Transverse colon (tissue), 4 donors: Measurements from ENCODE around the gene DPYSL5. TPM values are rescaled to one million over a fixed set of nuclear protein-coding genes. Genes with fewer than 3 reads are reported as not detected.

Experiments used
- DNase-seq: peaks from one replicate; pipeline ENCODE4 v3.0.0-alpha.2; 2019
- H3K27ac ChIP-seq, 4 donors: fragments of 200-600 bp; sonication (generic); 2 replicates each; pipeline ENCODE4 v1.5.1; 2016 to 2018; ENCODE audit warnings: inconsistent platforms in 4 of 4
- H3K27me3 ChIP-seq: fragments of 200-600 bp; sonication (generic); 2 replicates; pipeline ENCODE4 v1.5.1; 2017; ENCODE audit warnings: inconsistent platforms
- H3K36me3 ChIP-seq, 4 donors: fragments of 200-600 bp; sonication (generic); 2 replicates each; pipeline ENCODE4 v1.5.1; 2017 to 2019; ENCODE audit warnings: inconsistent platforms in 4 of 4
- H3K4me1 ChIP-seq, 4 donors: fragments of 200-600 bp; sonication (generic); 2 replicates each; pipeline ENCODE4 v1.5.1; 2017 to 2020; ENCODE audit warnings: inconsistent platforms in 4 of 4
- H3K4me3 ChIP-seq, 4 donors: fragments of 200-600 bp; sonication (generic); 1 replicate in 1 of 4; 2 replicates in 3 of 4; pipeline versions ENCODE4 v1.5.1 to v1.6.1; 2017 to 2019; ENCODE audit warnings: inconsistent platforms in 4 of 4
- H3K9me3 ChIP-seq, 2 donors: fragments of 200-600 bp; sonication (generic); 2 replicates each; pipeline ENCODE4 v1.5.1; 2017 to 2019; ENCODE audit warnings: inconsistent platforms in 2 of 2
- EP300 ChIP-seq: sonication (generic); formaldehyde crosslinking; IDR thresholded peaks from one replicate; pipeline ENCODE4 v1.6.1; 2017; ENCODE audit warnings: antibody characterized with exemption, low read depth
- POLR2A ChIP-seq: fragments of 450-650 bp; IDR thresholded peaks from one replicate; pipeline ENCODE4 v1.6.1; 2016; ENCODE audit warnings: antibody characterized with exemption, mild to moderate bottlenecking, moderate library complexity
- POLR2AphosphoS5 ChIP-seq, 3 donors: sonication (generic); formaldehyde crosslinking; IDR thresholded peaks; one replicate each; pipeline ENCODE4 v1.6.1; 2016; ENCODE audit warnings: antibody characterized with exemption in 3 of 3
- WGBS, 2 donors: methylation state at CpG; one replicate each; pipeline ENCODE4 v1.1.5; 2018; ENCODE audit warnings: low coverage in 1 of 2; 5-methylcytosine and 5-hydroxymethylcytosine counted together
- in situ Hi-C, 4 donors: fragments of 200-750 bp; cut with MboI; loops; one replicate each; pipeline versions ENCODE4 v1.15.0 to v1.15.1; 2017; ENCODE audit warnings: low sequenced_read_pairs in 3 of 4, low pct_ligation_motif_present in 1 of 4, low pct_unique_long_range_greater_than_20kb in 1 of 4
- intact Hi-C: fragments of 100-400 bp; cut with DNase I; formaldehyde crosslinking; loops from one replicate; pipeline ENCODE4 v1.15.1; 2023; ENCODE audit warnings: low total_unique reads
- total RNA-seq, 4 donors: library from RNA; depleted of rRNA; stranded (reverse); fragments of >200 nt; gene quantifications; one replicate each; pipeline ENCODE4 v1.1.0, GENCODE V29; 2016
- TF ChIP-seq, protein P1 (sequence below), 5 experiments: fragments of 200-600 bp in 3 of 5; fragments of 450-650 bp in 2 of 5; sonication (generic) in 3 of 5; IDR thresholded peaks; 1 replicate in 2 of 5; 2 replicates in 3 of 5; pipeline ENCODE4 v1.5.1; 2016 to 2017; ENCODE audit warnings: antibody characterized with exemption in 5 of 5, inconsistent platforms in 3 of 5, mild to moderate bottlenecking in 2 of 5, moderate library complexity in 1 of 5

DPYSL5 gene
- total RNA-seq, 4 donors from 2014 or later, result 0.32 TPM; not detected in 3

DNA sequence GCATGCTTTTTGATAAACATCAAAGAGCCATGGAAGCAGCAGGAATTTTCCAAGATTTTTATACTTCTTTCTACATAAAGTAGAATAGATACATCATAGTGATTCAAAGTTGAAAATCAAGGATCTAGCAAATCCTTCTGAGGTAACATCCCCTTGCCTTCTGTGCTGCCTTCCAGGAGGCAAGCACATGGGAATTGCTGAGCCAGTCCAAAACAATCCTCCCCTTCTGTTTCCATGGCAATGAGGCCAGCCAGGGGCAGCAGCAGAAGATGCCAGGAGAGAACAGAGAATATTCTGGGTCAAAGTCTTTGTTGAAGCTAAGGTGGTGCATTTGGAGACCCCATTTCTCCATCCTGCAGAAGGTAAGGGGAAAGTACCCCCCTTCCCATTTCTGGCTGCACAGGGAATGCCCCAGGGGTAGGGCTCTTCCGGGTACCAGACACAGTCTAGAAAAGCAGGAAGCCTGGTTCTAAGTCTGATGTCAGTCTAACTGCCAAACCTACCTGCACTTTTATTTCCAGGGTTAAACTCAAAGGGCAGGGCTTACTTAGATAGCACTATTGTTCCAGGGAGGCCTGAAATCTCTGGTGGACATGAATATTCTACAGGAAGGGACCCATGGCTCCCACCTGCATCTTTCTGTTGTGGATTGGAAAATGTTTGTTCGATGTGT, 40.0 kb upstream of the DPYSL5 start:
- in situ Hi-C loops, result no loop called here
- TF ChIP-seq EP300 (no peak), POLR2A (no peak), POLR2AphosphoS5 (IDR thresholded peaks at IDR 0.05) (no peak)
- TF ChIP-seq, protein P1, sequence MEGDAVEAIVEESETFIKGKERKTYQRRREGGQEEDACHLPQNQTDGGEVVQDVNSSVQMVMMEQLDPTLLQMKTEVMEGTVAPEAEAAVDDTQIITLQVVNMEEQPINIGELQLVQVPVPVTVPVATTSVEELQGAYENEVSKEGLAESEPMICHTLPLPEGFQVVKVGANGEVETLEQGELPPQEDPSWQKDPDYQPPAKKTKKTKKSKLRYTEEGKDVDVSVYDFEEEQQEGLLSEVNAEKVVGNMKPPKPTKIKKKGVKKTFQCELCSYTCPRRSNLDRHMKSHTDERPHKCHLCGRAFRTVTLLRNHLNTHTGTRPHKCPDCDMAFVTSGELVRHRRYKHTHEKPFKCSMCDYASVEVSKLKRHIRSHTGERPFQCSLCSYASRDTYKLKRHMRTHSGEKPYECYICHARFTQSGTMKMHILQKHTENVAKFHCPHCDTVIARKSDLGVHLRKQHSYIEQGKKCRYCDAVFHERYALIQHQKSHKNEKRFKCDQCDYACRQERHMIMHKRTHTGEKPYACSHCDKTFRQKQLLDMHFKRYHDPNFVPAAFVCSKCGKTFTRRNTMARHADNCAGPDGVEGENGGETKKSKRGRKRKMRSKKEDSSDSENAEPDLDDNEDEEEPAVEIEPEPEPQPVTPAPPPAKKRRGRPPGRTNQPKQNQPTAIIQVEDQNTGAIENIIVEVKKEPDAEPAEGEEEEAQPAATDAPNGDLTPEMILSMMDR (IDR thresholded peaks at IDR 0.05), result no peak
- H3K27ac ChIP-seq, result no peak overlapping the region
- no peaks in the 10 kb centered on the region for H3K4me1 ChIP-seq
- H3K4me3 ChIP-seq, result no peak overlapping the region
- no peaks in the 10 kb centered on the region for H3K36me3 ChIP-seq
- H3K27me3 ChIP-seq, result peaks cover 6% of the 10 kb centered on the region
- DNase-seq, result no peak
- 54 to 100% methylated on average over 1 to 2 of the region's 2 CpGs for WGBS, 2 donors
- intact Hi-C loops, result no loop called here
- no peaks in the 10 kb centered on the region for H3K9me3 ChIP-seq

DNA sequence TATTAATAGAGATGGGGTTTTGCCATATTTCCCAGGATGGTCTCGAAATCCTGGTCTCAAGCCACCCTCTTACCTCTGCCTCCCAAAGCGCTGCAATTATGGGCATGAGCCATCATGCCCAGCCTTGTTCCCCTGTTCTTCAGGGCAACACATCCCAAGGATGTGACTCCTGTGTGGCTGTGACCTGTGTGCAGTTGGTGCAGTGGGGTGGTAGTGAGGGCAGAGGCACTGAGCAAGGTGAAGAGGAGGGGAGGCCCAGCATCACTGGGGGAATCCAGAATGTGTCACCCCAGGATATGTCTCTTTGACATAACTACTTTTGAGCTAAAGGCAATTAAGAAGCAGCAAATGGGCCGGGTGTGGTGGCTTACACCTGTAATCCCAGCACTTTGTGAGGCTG, 38.7 kb upstream of the DPYSL5 start:
- 88% methylated on average over 3 of the region's 3 CpGs; no CpG with 5 or more reads in 1 of the 2 donors for WGBS, 2 donors
- Histone ChIP-seq H3K4me1 (no peaks in the 10 kb centered on the region), H3K9me3 (no peaks in the 10 kb centered on the region), H3K27ac (no peak overlapping the region), H3K4me3 (no peak overlapping the region), H3K27me3 (peaks cover 6% of the 10 kb centered on the region), H3K36me3 (no peaks in the 10 kb centered on the region)
- intact Hi-C loops, result no loop called here
- no peak for TF ChIP-seq EP300
- TF ChIP-seq POLR2A, result no peak
- TF ChIP-seq, protein P1 (IDR thresholded peaks at IDR 0.05), result no peak
- TF ChIP-seq POLR2AphosphoS5 (IDR thresholded peaks at IDR 0.05), result no peak
- in situ Hi-C loops, result no loop called here
- DNase-seq, result no peak

DNA sequence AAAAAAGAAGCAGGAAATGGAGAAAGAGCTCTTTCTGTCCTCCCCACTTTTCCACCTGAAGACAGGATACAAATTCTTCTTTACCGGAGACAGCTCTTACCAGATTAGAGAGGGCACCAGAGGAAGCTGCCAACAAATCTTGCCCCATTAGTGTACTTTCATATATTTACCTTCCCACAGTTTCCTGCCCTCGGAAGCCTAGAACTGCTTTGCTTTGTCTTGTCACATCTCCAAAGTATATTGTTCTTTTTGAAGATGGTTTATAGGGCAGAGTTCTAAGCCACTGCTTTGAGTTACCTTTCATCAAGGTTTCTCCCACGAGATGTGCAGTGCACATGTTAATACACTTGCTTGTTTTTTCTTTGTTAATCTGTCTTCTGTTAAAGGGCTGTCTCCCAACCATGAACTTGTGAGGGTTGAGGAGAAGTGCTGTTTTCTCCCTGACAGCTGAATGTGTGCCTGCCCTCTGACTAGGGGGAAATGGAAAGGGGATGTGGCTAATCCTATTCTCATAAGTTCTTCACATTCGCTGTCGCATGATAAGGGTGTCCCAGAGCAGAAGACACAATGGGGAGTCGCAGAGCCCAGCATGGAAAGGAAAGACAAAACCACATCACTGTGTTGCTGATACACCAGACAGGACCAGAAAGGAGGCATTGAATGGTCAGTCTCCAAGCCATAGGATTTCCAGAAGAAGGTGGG, 37.9 kb upstream of the DPYSL5 start:
- H3K27ac ChIP-seq, result no peak overlapping the region
- 50 to 59% methylated on average over 6 of the region's 6 CpGs for WGBS, 2 donors
- in situ Hi-C loops (no loop called here), intact Hi-C loops (no loop called here)
- H3K36me3 ChIP-seq, result no peaks in the 10 kb centered on the region
- no peaks in the 10 kb centered on the region for H3K4me1 ChIP-seq
- TF ChIP-seq POLR2A, result no peak
- no peak for TF ChIP-seq POLR2AphosphoS5 (IDR thresholded peaks at IDR 0.05)
- TF ChIP-seq, protein P1 (IDR thresholded peaks at IDR 0.05), result no peak
- TF ChIP-seq EP300, result no peak
- DNase-seq, result no peak
- H3K4me3 ChIP-seq, result no peak overlapping the region
- no peaks in the 10 kb centered on the region for H3K9me3 ChIP-seq
- peaks cover 6% of the 10 kb centered on the region for H3K27me3 ChIP-seq

DNA sequence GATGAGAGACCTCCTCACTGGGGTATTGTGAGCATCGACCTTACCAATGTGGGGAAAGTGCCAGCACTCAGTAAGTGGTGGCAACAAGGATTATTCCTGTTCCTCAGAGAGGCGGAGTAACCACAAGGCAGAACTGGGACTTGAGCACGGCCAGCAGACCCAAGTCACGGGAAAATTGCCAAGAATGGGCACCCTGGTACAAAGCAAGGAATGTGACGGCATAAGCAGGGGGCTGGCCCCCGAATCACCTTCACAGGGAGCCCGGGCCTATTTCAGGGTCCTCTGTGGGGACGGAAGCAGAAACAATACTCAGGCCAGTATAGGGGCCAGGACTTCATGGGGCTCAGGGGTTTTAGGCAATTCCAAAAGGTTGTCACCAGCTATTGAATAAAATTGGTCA, 36.7 kb upstream of the DPYSL5 start:
- WGBS, 2 donors, result 77 to 78% methylated on average over 5 to 8 of the region's 8 CpGs
- H3K27me3 ChIP-seq, result peaks cover 6% of the 10 kb centered on the region
- no peaks in the 10 kb centered on the region for H3K9me3 ChIP-seq
- intact Hi-C loops (no loop called here), in situ Hi-C loops (no loop called here)
- no peaks in the 10 kb centered on the region for H3K36me3 ChIP-seq
- DNase-seq, result no peak
- H3K27ac ChIP-seq, result no peak overlapping the region
- TF ChIP-seq EP300, result no peak
- TF ChIP-seq POLR2AphosphoS5 (IDR thresholded peaks at IDR 0.05), result no peak
- no peak for TF ChIP-seq POLR2A
- TF ChIP-seq, protein P1 (IDR thresholded peaks at IDR 0.05), result no peak
- no peak overlapping the region for H3K4me3 ChIP-seq
- H3K4me1 ChIP-seq, result no peaks in the 10 kb centered on the region
